Astrocyte (in vitro differentiated cells and primary cell): ENCODE data around the gene DCT. TPM values are rescaled to one million over a fixed set of nuclear protein-coding genes. Genes with fewer than 3 reads are reported as not detected.

Experiments used
- DNase-seq: peaks from one replicate; pipeline ENCODE4 v3.0.0-alpha.2; 2010; ENCODE audit warnings: low read depth
- FAIRE-seq: peaks from 2 replicates; lab custom pipeline; 2011; peaks lifted over from hg19 to GRCh38; lab: Jason Lieb, UNC
- H2AFZ ChIP-seq: 2 replicates; pipeline ENCODE4 v1.6.0; 2012; ENCODE audit warnings: low read depth, low read length, inconsistent platforms
- H3K27ac ChIP-seq: 2 replicates; pipeline ENCODE4 v1.5.1; 2011; ENCODE audit warnings: low read depth, low read length, inconsistent platforms
- H3K27me3 ChIP-seq: 2 replicates; pipeline ENCODE4 v1.6.0; 2011; ENCODE audit warnings: low read length, inconsistent platforms; ENCODE audit not compliant: insufficient read depth
- H3K36me3 ChIP-seq: 2 replicates; pipeline ENCODE4 v1.5.1; 2011; ENCODE audit warnings: low read length, inconsistent platforms; ENCODE audit not compliant: insufficient read depth
- H3K4me1 ChIP-seq: 2 replicates; pipeline ENCODE4 v1.5.1; 2011; ENCODE audit warnings: low read length, inconsistent platforms; ENCODE audit not compliant: insufficient read depth
- H3K4me2 ChIP-seq: 2 replicates; pipeline ENCODE4 v1.6.0; 2012; ENCODE audit warnings: low read length, inconsistent platforms
- H3K4me3 ChIP-seq: 2 replicates; pipeline ENCODE4 v1.5.1; 2011; ENCODE audit warnings: low read depth, mild to moderate bottlenecking, low read length, inconsistent platforms; ENCODE audit not compliant: insufficient read depth
- H3K79me2 ChIP-seq: 2 replicates; pipeline ENCODE4 v1.6.0; 2012; ENCODE audit warnings: mild to moderate bottlenecking, low read length, inconsistent platforms; ENCODE audit not compliant: insufficient read depth
- H3K9ac ChIP-seq: 2 replicates; pipeline ENCODE4 v1.6.0; 2012; ENCODE audit warnings: mild to moderate bottlenecking, low read length, inconsistent platforms
- H3K9me3 ChIP-seq: 2 replicates; pipeline ENCODE4 v1.5.1; 2012; ENCODE audit warnings: low read depth, mild to moderate bottlenecking, low read length, inconsistent platforms; ENCODE audit not compliant: insufficient read depth
- H4K20me1 ChIP-seq: 2 replicates; pipeline ENCODE4 v1.6.0; 2012; ENCODE audit warnings: low read length, inconsistent platforms; ENCODE audit not compliant: insufficient read depth
- H3K27ac Mint-ChIP-seq: one replicate; pipeline ENCODE4 v1.8.0; 2021; ENCODE audit warnings: mild to moderate bottlenecking, mixed read lengths; ENCODE audit not compliant: unreplicated experiment
- H3K27me3 Mint-ChIP-seq: one replicate; pipeline ENCODE4 v1.8.0; 2021; ENCODE audit warnings: low read depth, mixed read lengths; ENCODE audit not compliant: unreplicated experiment
- H3K36me3 Mint-ChIP-seq: one replicate; pipeline ENCODE4 v1.8.0; 2021; ENCODE audit warnings: low read depth, mixed read lengths; ENCODE audit not compliant: unreplicated experiment
- H3K4me1 Mint-ChIP-seq: one replicate; pipeline ENCODE4 v1.8.0; 2021; ENCODE audit warnings: low read depth, mixed read lengths; ENCODE audit not compliant: unreplicated experiment
- H3K4me3 Mint-ChIP-seq: one replicate; pipeline ENCODE4 v1.8.0; 2021; ENCODE audit warnings: mild to moderate bottlenecking, moderate library complexity, mixed read lengths; ENCODE audit not compliant: unreplicated experiment
- H3K9me3 Mint-ChIP-seq: one replicate; pipeline ENCODE4 v1.8.0; 2021; ENCODE audit warnings: mild to moderate bottlenecking, mixed read lengths; ENCODE audit not compliant: unreplicated experiment
- EZH2 ChIP-seq: IDR thresholded peaks from 2 replicates; pipeline ENCODE4 v1.6.1; 2012; ENCODE audit warnings: mild to moderate bottlenecking, low read length, inconsistent platforms; ENCODE audit not compliant: insufficient read depth
- total RNA-seq: library from RNA; stranded (reverse); gene quantifications from 2 replicates; pipeline ENCODE4 v1.2.1, GENCODE V29; 2021
- TF ChIP-seq, protein P1 (sequence below): IDR thresholded peaks from 2 replicates; pipeline ENCODE4 v1.5.1; 2011; ENCODE audit warnings: low read depth, mild to moderate bottlenecking, inconsistent platforms, low read length, moderate library complexity; ENCODE audit not compliant: insufficient read depth

DCT gene
- total RNA-seq, 1 donor from 2014 or later = 0.05 TPM

DNA sequence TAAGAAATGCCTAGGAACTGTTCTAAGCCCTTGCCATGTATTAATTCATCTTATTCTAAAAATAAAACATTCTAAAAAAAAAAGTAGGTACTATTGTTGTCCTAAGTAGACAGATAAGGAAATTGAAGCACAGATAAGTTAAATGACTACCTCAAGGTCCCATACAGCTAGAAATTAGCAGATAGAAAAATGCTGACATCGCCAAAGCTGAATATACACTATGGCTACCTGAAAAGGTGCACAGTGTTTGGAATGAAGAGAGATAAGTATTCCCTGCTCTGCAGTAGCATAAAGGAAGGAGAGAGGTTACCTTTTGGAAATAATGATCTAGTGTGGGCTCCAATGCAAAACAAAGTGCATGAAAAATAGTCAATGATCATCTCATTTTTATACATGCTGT is 65.3 kb downstream of the DCT start:
- no peaks in the 10 kb centered on the region for H3K4me1 Mint-ChIP-seq
- no peak for FAIRE-seq
- TF ChIP-seq EZH2 = no peak
- TF ChIP-seq, protein P1, sequence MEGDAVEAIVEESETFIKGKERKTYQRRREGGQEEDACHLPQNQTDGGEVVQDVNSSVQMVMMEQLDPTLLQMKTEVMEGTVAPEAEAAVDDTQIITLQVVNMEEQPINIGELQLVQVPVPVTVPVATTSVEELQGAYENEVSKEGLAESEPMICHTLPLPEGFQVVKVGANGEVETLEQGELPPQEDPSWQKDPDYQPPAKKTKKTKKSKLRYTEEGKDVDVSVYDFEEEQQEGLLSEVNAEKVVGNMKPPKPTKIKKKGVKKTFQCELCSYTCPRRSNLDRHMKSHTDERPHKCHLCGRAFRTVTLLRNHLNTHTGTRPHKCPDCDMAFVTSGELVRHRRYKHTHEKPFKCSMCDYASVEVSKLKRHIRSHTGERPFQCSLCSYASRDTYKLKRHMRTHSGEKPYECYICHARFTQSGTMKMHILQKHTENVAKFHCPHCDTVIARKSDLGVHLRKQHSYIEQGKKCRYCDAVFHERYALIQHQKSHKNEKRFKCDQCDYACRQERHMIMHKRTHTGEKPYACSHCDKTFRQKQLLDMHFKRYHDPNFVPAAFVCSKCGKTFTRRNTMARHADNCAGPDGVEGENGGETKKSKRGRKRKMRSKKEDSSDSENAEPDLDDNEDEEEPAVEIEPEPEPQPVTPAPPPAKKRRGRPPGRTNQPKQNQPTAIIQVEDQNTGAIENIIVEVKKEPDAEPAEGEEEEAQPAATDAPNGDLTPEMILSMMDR = no peak

DNA sequence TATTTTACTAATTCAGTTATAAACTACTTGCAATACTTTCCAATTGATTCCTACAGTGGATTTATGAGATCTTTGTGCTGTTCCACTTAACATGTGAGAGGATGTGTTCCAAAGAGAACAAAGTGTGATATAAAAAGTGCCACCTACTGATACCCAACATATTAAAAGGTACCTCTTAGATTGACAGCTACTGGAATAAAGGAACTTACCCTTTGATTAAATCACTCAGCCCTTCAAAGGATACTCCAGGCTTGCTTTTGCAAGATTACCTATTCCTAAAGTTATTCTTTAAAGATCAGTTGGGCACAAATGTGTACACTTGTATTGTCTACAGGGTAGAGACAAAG is 65.9 kb downstream of the DCT start:
- H3K27me3 ChIP-seq = no peaks in the 10 kb centered on the region
- no peaks in the 10 kb centered on the region for H3K4me1 Mint-ChIP-seq

More for the DNA sequence above, 65.3 kb downstream of the DCT start:
- no peaks in the 10 kb centered on the region for H3K9me3 Mint-ChIP-seq
- Histone ChIP-seq H2AFZ (no peak overlapping the region), H3K79me2 (no peaks in the 10 kb centered on the region), H4K20me1 (no peaks in the 10 kb centered on the region), H3K9ac (no peak overlapping the region), H3K27ac (no peak overlapping the region), H3K4me3 (no peak overlapping the region), H3K4me2 (no peak overlapping the region), H3K27me3 (no peaks in the 10 kb centered on the region), H3K36me3 (no peaks in the 10 kb centered on the region), H3K4me1 (no peaks in the 10 kb centered on the region), H3K9me3 (no peaks in the 10 kb centered on the region)
- no peak for DNase-seq
- no peak overlapping the region for H3K4me3 Mint-ChIP-seq
- H3K27ac Mint-ChIP-seq = no peak overlapping the region
- peaks cover under 1% of the 10 kb centered on the region for H3K36me3 Mint-ChIP-seq
- no peaks in the 10 kb centered on the region for H3K27me3 Mint-ChIP-seq

More for the DNA sequence above, 65.9 kb downstream of the DCT start:
- TF ChIP-seq EZH2 = no peak
- TF ChIP-seq, protein P1 = no peak
- H3K4me1 ChIP-seq = no peaks in the 10 kb centered on the region
- no peak for DNase-seq
- Mint-ChIP-seq H3K27me3 (no peaks in the 10 kb centered on the region), H3K9me3 (no peaks in the 10 kb centered on the region), H3K4me3 (no peak overlapping the region), H3K27ac (no peak overlapping the region), H3K36me3 (peaks cover 5% of the 10 kb centered on the region)
- H3K4me3 ChIP-seq = no peak overlapping the region
- no peak overlapping the region for H3K27ac ChIP-seq
- no peaks in the 10 kb centered on the region for H4K20me1 ChIP-seq
- no peaks in the 10 kb centered on the region for H3K9me3 ChIP-seq
- no peak overlapping the region for H3K4me2 ChIP-seq
- H2AFZ ChIP-seq = no peak overlapping the region
- H3K36me3 ChIP-seq = no peaks in the 10 kb centered on the region
- no peaks in the 10 kb centered on the region for H3K79me2 ChIP-seq
- no peak overlapping the region for H3K9ac ChIP-seq
- FAIRE-seq = no peak
